B cell (primary cell): ENCODE measurements around the gene SALL1. TPM values are rescaled to one million over a fixed set of nuclear protein-coding genes. Genes with fewer than 3 reads are reported as not detected.

ENCODE experiments used
- ATAC-seq: fragments of 200-7000 bp; cut with Tn5 transposase; one replicate; pipeline ENCODE4 v1.10.0; 2021; ENCODE audit warnings: low read depth, mild to moderate bottlenecking, moderate number of reproducible peaks, moderate library complexity
- CTCF ChIA-PET: fragments of 350-600 bp; sonication (Branson Sonifier 250); formaldehyde crosslinking; loops from one replicate; lab custom pipeline; 2021; ENCODE audit warnings: antibody characterized with exemption, inconsistent platforms; lab: Charles Lee
- POLR2A ChIA-PET: fragments of 350-600 bp; sonication (Branson Sonifier 250); formaldehyde crosslinking; loops from one replicate; lab custom pipeline; 2021; ENCODE audit warnings: antibody characterized with exemption; lab: Charles Lee
- DNase-seq: peaks from one replicate; pipeline ENCODE4 v3.0.0; 2013
- H2AFZ ChIP-seq: 2 replicates; pipeline ENCODE4 v1.6.1; 2012; ENCODE audit warnings: mild to moderate bottlenecking, low read depth, low read length; ENCODE audit not compliant: insufficient read depth, poor library complexity, severe bottlenecking
- H3K27ac ChIP-seq, 2 donors: 1 replicate in 1 of 2; 2 replicates in 1 of 2; pipeline ENCODE4 v1.5.1; 2012 to 2013; ENCODE audit warnings: low read length in 2 of 2, mild to moderate bottlenecking in 2 of 2, moderate library complexity in 1 of 2
- H3K27me3 ChIP-seq, 4 experiments: fragments of 200-600 bp in 1 of 4; sonication (generic) in 1 of 4; replicated peaks in 1 of 4; 1 replicate in 2 of 4; 2 replicates in 2 of 4; pipeline versions ENCODE4 v1.6.1 to v1.7.0; 2013 to 2016; ENCODE audit warnings: low read length in 3 of 4, mild to moderate bottlenecking in 2 of 4, mixed read lengths in 1 of 4, moderate library complexity in 1 of 4; ENCODE audit not compliant: insufficient read depth in 4 of 4, control insufficient read depth in 3 of 4; ENCODE audit errors: control extremely low read depth in 1 of 4
- H3K36me3 ChIP-seq, 2 experiments: replicated peaks in 1 of 2; 1 replicate in 1 of 2; 2 replicates in 1 of 2; pipeline versions ENCODE4 v1.6.1 to v1.7.1; 2013; ENCODE audit warnings: low read length in 1 of 2; ENCODE audit not compliant: insufficient read depth in 2 of 2, control insufficient read depth in 1 of 2; ENCODE audit errors: control extremely low read depth in 1 of 2, extremely low read depth in 1 of 2
- H3K4me1 ChIP-seq, 2 donors: fragments of 200-600 bp in 1 of 2; sonication (generic) in 1 of 2; 1 replicate in 1 of 2; 2 replicates in 1 of 2; pipeline versions ENCODE4 v1.5.1 to v1.6.1; 2013 to 2017; ENCODE audit warnings: low read length in 2 of 2; ENCODE audit not compliant: control insufficient read depth in 2 of 2, insufficient read depth in 2 of 2
- H3K4me2 ChIP-seq: replicated peaks from 2 replicates; pipeline ENCODE3; 2012; ENCODE audit warnings: mild to moderate bottlenecking, low read depth, low read length; ENCODE audit not compliant: poor library complexity, severe bottlenecking
- H3K4me3 ChIP-seq, 5 experiments: fragments of 200-600 bp in 1 of 5; sonication (generic) in 1 of 5; 1 replicate in 3 of 5; 2 replicates in 2 of 5; pipeline versions ENCODE4 v1.5.1 to v1.7.0; 2011 to 2016; ENCODE audit warnings: low read length in 4 of 5, mild to moderate bottlenecking in 4 of 5, low read depth in 2 of 5, control low read depth in 1 of 5, moderate library complexity in 1 of 5; ENCODE audit not compliant: insufficient read depth in 1 of 5; ENCODE audit errors: control extremely low read depth in 1 of 5, extremely low read depth in 1 of 5
- H3K79me2 ChIP-seq: fragments of 200-600 bp; sonication (generic); one replicate; pipeline ENCODE4 v1.6.0; 2016; ENCODE audit warnings: low read length; ENCODE audit not compliant: control insufficient read depth, insufficient read depth
- H3K9ac ChIP-seq: fragments of 200-600 bp; sonication (generic); 2 replicates; pipeline ENCODE4 v1.6.1; 2017; ENCODE audit warnings: mild to moderate bottlenecking, low read length, moderate library complexity
- H3K9me3 ChIP-seq, 3 donors: one replicate each; pipeline versions ENCODE4 v1.6.1 to v1.7.1; 2013; ENCODE audit warnings: low read length in 2 of 3; ENCODE audit not compliant: control insufficient read depth in 2 of 3, insufficient read depth in 1 of 3; ENCODE audit errors: control extremely low read depth in 1 of 3
- H4K20me1 ChIP-seq: 2 replicates; pipeline ENCODE4 v1.6.0; 2012; ENCODE audit warnings: mild to moderate bottlenecking, low read length; ENCODE audit not compliant: insufficient read depth, control insufficient read depth, poor library complexity, severe bottlenecking
- H3K27ac Mint-ChIP-seq: one replicate; pipeline ENCODE4 v1.8.0; 2021; ENCODE audit warnings: mixed read lengths
- H3K27me3 Mint-ChIP-seq: one replicate; pipeline ENCODE4 v1.8.0; 2021; ENCODE audit warnings: mixed read lengths
- H3K4me1 Mint-ChIP-seq: one replicate; pipeline ENCODE4 v1.8.0; 2021; ENCODE audit warnings: mixed read lengths
- H3K4me3 Mint-ChIP-seq: one replicate; pipeline ENCODE4 v1.8.0; 2021; ENCODE audit warnings: mixed read lengths
- H3K9me3 Mint-ChIP-seq: one replicate; pipeline ENCODE4 v1.8.0; 2022; ENCODE audit warnings: mixed read lengths; ENCODE audit not compliant: insufficient read depth
- EZH2 ChIP-seq: IDR thresholded peaks from 2 replicates; pipeline ENCODE4 v1.6.1; 2012; ENCODE audit warnings: borderline replicate concordance, low read depth, mild to moderate bottlenecking, moderate library complexity, low read length; ENCODE audit not compliant: insufficient read depth, poor library complexity, severe bottlenecking
- WGBS: methylation state at CpG from one replicate; pipeline ENCODE4 v1.1.5; 2013; ENCODE audit warnings: missing lambda C conversion rate; ENCODE audit not compliant: insufficient coverage; 5-methylcytosine and 5-hydroxymethylcytosine counted together
- intact Hi-C: fragments of 100-400 bp; cut with micrococcal nuclease; formaldehyde crosslinking; loops from one replicate; pipeline ENCODE4 v1.10.0; 2022
- polyA plus RNA-seq: library from polyadenylated mRNA; depleted of rRNA; stranded (reverse); fragments of >200 nt; gene quantifications from 2 replicates; pipeline ENCODE4 v1.2.3, GENCODE V29; 2012
- total RNA-seq, 2 donors: library from RNA; stranded (reverse); fragments of 120-200 nt in 1 of 2; gene quantifications; 1 replicate in 1 of 2; 2 replicates in 1 of 2; pipeline versions ENCODE4 v1.2.3 to v1.2.4, GENCODE V29; 2013 to 2022
- TF ChIP-seq, protein P1 (sequence below): fragments of 200-600 bp; IDR thresholded peaks from one replicate; pipeline ENCODE4 v1.8.0; 2022; ENCODE audit warnings: antibody characterized with exemption, mild to moderate bottlenecking

SALL1 gene
- total and polyA plus RNA-seq, 2 donors (not counting 1 experiment from before 2014, with no cell fraction given), result not detected

GRCh38 chr16:51155820-51156806 lies 5.0 kb upstream of the SALL1 start:
- Histone ChIP-seq H3K27ac (no peak overlapping the region), H3K9me3 (peaks cover 0 to 21% (median 0%) of the 10 kb centered on the region in 3 donors), H2AFZ (no peak overlapping the region), H3K4me2 (no peak overlapping the region), H3K79me2 (no peaks in the 10 kb centered on the region), H3K9ac (no peak overlapping the region), H3K36me3 (no peaks in the 10 kb centered on the region), H4K20me1 (no peaks in the 10 kb centered on the region), H3K27me3 (peaks cover 0 to 41% (median 9%) of the 10 kb centered on the region in 4 experiments), H3K4me3 (no peak overlapping the region), H3K4me1 (no peaks in the 10 kb centered on the region)
- CTCF ChIA-PET, result no interaction called here
- intact Hi-C loops, result no loop called here
- peaks cover 55% of the 10 kb centered on the region for H3K27me3 Mint-ChIP-seq
- POLR2A ChIA-PET, result no interaction called here
- no peak overlapping the region for H3K4me3 Mint-ChIP-seq
- ATAC-seq (no peak), DNase-seq (no peak)
- no peaks in the 10 kb centered on the region for H3K4me1 Mint-ChIP-seq
- TF ChIP-seq EZH2, result no peak
- TF ChIP-seq, protein P1, sequence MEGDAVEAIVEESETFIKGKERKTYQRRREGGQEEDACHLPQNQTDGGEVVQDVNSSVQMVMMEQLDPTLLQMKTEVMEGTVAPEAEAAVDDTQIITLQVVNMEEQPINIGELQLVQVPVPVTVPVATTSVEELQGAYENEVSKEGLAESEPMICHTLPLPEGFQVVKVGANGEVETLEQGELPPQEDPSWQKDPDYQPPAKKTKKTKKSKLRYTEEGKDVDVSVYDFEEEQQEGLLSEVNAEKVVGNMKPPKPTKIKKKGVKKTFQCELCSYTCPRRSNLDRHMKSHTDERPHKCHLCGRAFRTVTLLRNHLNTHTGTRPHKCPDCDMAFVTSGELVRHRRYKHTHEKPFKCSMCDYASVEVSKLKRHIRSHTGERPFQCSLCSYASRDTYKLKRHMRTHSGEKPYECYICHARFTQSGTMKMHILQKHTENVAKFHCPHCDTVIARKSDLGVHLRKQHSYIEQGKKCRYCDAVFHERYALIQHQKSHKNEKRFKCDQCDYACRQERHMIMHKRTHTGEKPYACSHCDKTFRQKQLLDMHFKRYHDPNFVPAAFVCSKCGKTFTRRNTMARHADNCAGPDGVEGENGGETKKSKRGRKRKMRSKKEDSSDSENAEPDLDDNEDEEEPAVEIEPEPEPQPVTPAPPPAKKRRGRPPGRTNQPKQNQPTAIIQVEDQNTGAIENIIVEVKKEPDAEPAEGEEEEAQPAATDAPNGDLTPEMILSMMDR, result no peak
- no peaks in the 10 kb centered on the region for H3K9me3 Mint-ChIP-seq
- 6% methylated on average over 46 of the region's 59 CpGs for WGBS
- no peak overlapping the region for H3K27ac Mint-ChIP-seq

- Histone ChIP-seq H3K9ac (no peak overlapping the region), H3K9me3 (peaks cover 0 to 21% (median 0%) of the 10 kb centered on the region in 3 donors), H3K4me3 (no peak overlapping the region), H3K79me2 (no peaks in the 10 kb centered on the region), H3K4me1 (no peaks in the 10 kb centered on the region), H3K27ac (no peak overlapping the region), H3K36me3 (no peaks in the 10 kb centered on the region), H3K27me3 (peaks cover 0 to 49% (median 11%) of the 10 kb centered on the region in 4 experiments), H4K20me1 (no peaks in the 10 kb centered on the region), H2AFZ (no peak overlapping the region), H3K4me2 (no peak overlapping the region)
- no peak for TF ChIP-seq EZH2
- TF ChIP-seq, protein P1, result no peak
- H3K4me3 Mint-ChIP-seq, result no peak overlapping the region
- H3K4me1 Mint-ChIP-seq, result no peaks in the 10 kb centered on the region
- no peaks in the 10 kb centered on the region for H3K9me3 Mint-ChIP-seq
- H3K27ac Mint-ChIP-seq, result no peak overlapping the region
- ChIA-PET CTCF (no interaction called here), POLR2A (no interaction called here)
- no peak for DNase-seq
- peaks cover 57% of the 10 kb centered on the region for H3K27me3 Mint-ChIP-seq
- WGBS, result 7% methylated on average over 18 of the region's 20 CpGs
- no peak for ATAC-seq
- intact Hi-C loops, result no loop called here
Measured at GRCh38 chr16:51155199-51155607, 4.1 kb upstream of the SALL1 start.
